Effector memory CD4-positive, alpha-beta T cell (primary cell): Measurements from ENCODE around the gene TMOD1.
"Not testable (repeated sequence)": the region's sequence is repeated elsewhere in the genome, so short reads cannot be mapped to it uniquely, and the experiment has no call there.

ENCODE experiments used
- DNase-seq, 3 donors: peaks; one replicate each; pipeline ENCODE4 v3.0.0-alpha.2; 2020
- H3K27ac ChIP-seq: 2 replicates; pipeline ENCODE4 v1.7.0; 2013; ENCODE audit warnings: mild to moderate bottlenecking, low read length, moderate library complexity; ENCODE audit not compliant: insufficient read depth, poor library complexity, severe bottlenecking
- H3K27me3 ChIP-seq: replicated peaks from 2 replicates; pipeline ENCODE4 v1.7.0; 2013; ENCODE audit warnings: mild to moderate bottlenecking, low read length; ENCODE audit not compliant: insufficient read depth, control insufficient read depth, poor library complexity, severe bottlenecking
- H3K36me3 ChIP-seq: 2 replicates; pipeline ENCODE4 v1.7.0; 2013; ENCODE audit warnings: mild to moderate bottlenecking, low read length, moderate library complexity; ENCODE audit not compliant: control insufficient read depth, insufficient read depth
- H3K4me1 ChIP-seq: 2 replicates; pipeline ENCODE4 v1.7.0; 2013; ENCODE audit warnings: low read length, mild to moderate bottlenecking; ENCODE audit not compliant: control insufficient read depth, insufficient read depth, poor library complexity, severe bottlenecking
- H3K4me3 ChIP-seq: 2 replicates; pipeline ENCODE4 v1.7.0; 2013; ENCODE audit warnings: low read length, low read depth, mild to moderate bottlenecking; ENCODE audit not compliant: insufficient read depth, poor library complexity, severe bottlenecking
- H3K9me3 ChIP-seq: 2 replicates; pipeline ENCODE4 v1.7.0; 2013; ENCODE audit warnings: mild to moderate bottlenecking, low read length, moderate library complexity; ENCODE audit not compliant: control insufficient read depth
- total RNA-seq, 3 donors: gene quantifications; one replicate each; lab custom pipeline; 2026; lab: John Stamatoyannopoulos, UW

Gene TMOD1
- 1.7 to 3.1 (median 1.9) reads per million in 3 donors for total RNA-seq

- DNase-seq = peak in 2 of 3 donors; percentile 9 to 11
- peak within 1 kb of the TSS; percentile 52 for H3K4me3 ChIP-seq
- no peak within 1 kb of the TSS for H3K27ac ChIP-seq
- peaks cover 29% of the 10 kb centered on the region for H3K27me3 ChIP-seq
- H3K9me3 ChIP-seq = no peaks in the 10 kb centered on the region
- peaks cover 15% of the 10 kb centered on the region for H3K4me1 ChIP-seq
- H3K36me3 ChIP-seq = peaks cover 1% of the 10 kb centered on the region
Observed at GRCh38 chr9:97501177-97501971, at the start of gene TMOD1. TSS of gene TMOD1 (plus strand) at chr9:97501666. CDS start at chr9:97524189, 22,523 bp downstream.

- not testable (repeated sequence) for H3K4me3 ChIP-seq, DNase-seq, H3K36me3 ChIP-seq, H3K9me3 ChIP-seq, H3K27ac ChIP-seq, H3K4me1 ChIP-seq, H3K27me3 ChIP-seq
Observed at GRCh38 chr9:97453573-97453972, 47.9 kb upstream of the TMOD1 start.

GRCh38 chr9:97456841-97457240 is 44.6 kb upstream of the TMOD1 start:
- not testable (repeated sequence) for H3K4me3 ChIP-seq, H3K27ac ChIP-seq, H3K27me3 ChIP-seq, H3K9me3 ChIP-seq, DNase-seq, H3K36me3 ChIP-seq, H3K4me1 ChIP-seq

GRCh38 chr9:97459326-97459725 is 42.1 kb upstream of the TMOD1 start:
- H3K9me3 ChIP-seq = no peaks in the 10 kb centered on the region
- H3K4me1 ChIP-seq = no peaks in the 10 kb centered on the region
- H3K27ac ChIP-seq = no peak overlapping the region
- no peaks in the 10 kb centered on the region for H3K27me3 ChIP-seq
- DNase-seq = no peak
- H3K4me3 ChIP-seq = no peak overlapping the region
- peaks cover 2% of the 10 kb centered on the region for H3K36me3 ChIP-seq

GRCh38 chr9:97462159-97462558 is 39.3 kb upstream of the TMOD1 start:
- Histone ChIP-seq H3K27me3 (no peaks in the 10 kb centered on the region), H3K27ac (no peak overlapping the region), H3K9me3 (no peaks in the 10 kb centered on the region), H3K4me3 (no peak overlapping the region), H3K4me1 (no peaks in the 10 kb centered on the region), H3K36me3 (peaks cover 8% of the 10 kb centered on the region)
- DNase-seq = no peak

- H3K36me3 ChIP-seq = peaks cover 8% of the 10 kb centered on the region
Observed at GRCh38 chr9:97462914-97463313, 38.6 kb upstream of the TMOD1 start.

GRCh38 chr9:97468658-97469448 is 32.6 kb upstream of the TMOD1 start:
- no peak overlapping the region for H3K27ac ChIP-seq

More at GRCh38 chr9:97462914-97463313, 38.6 kb upstream of the TMOD1 start:
- Histone ChIP-seq H3K27me3 (no peaks in the 10 kb centered on the region), H3K4me1 (no peaks in the 10 kb centered on the region), H3K4me3 (no peak overlapping the region), H3K9me3 (no peaks in the 10 kb centered on the region), H3K27ac (no peak overlapping the region)
- no peak for DNase-seq

GRCh38 chr9:97470076-97470475 is 31.4 kb upstream of the TMOD1 start:
- H3K36me3 ChIP-seq = peaks cover 27% of the 10 kb centered on the region
- no peaks in the 10 kb centered on the region for H3K9me3 ChIP-seq
- no peaks in the 10 kb centered on the region for H3K27me3 ChIP-seq
- DNase-seq = no peak
- no peak overlapping the region for H3K4me3 ChIP-seq
- no peak overlapping the region for H3K27ac ChIP-seq
- no peaks in the 10 kb centered on the region for H3K4me1 ChIP-seq

More at GRCh38 chr9:97468658-97469448, 32.6 kb upstream of the TMOD1 start:
- H3K27me3 ChIP-seq = no peaks in the 10 kb centered on the region
- DNase-seq = no peak
- H3K4me3 ChIP-seq = no peak overlapping the region
- no peaks in the 10 kb centered on the region for H3K9me3 ChIP-seq
- peaks cover 18% of the 10 kb centered on the region for H3K36me3 ChIP-seq
- no peaks in the 10 kb centered on the region for H3K4me1 ChIP-seq

GRCh38 chr9:97473717-97474116 is 27.7 kb upstream of the TMOD1 start:
- H3K27ac ChIP-seq = no peak overlapping the region
- H3K27me3 ChIP-seq = no peaks in the 10 kb centered on the region
- no peaks in the 10 kb centered on the region for H3K9me3 ChIP-seq
- H3K36me3 ChIP-seq = peaks cover 24% of the 10 kb centered on the region
- H3K4me1 ChIP-seq = no peaks in the 10 kb centered on the region
- DNase-seq = no peak
- H3K4me3 ChIP-seq = no peak overlapping the region

- no peak overlapping the region for H3K4me3 ChIP-seq
- H3K27me3 ChIP-seq = no peaks in the 10 kb centered on the region
- H3K27ac ChIP-seq = no peak overlapping the region
- H3K4me1 ChIP-seq = no peaks in the 10 kb centered on the region
- H3K36me3 ChIP-seq = peaks cover 24% of the 10 kb centered on the region
- no peak for DNase-seq
- no peaks in the 10 kb centered on the region for H3K9me3 ChIP-seq
Observed at GRCh38 chr9:97474372-97474925, 27.0 kb upstream of the TMOD1 start.
